ENCODE results near the gene CRTAC1. TPM values are rescaled to one million over a fixed set of nuclear protein-coding genes. Genes with fewer than 3 reads are reported as not detected.

The CRTAC1 gene
- total and polyA plus RNA-seq, 4 donors = 2.9 to 53.1 (median 13.5) TPM

GRCh38 chr10:97895915-97896314, 134.5 kb downstream of the CRTAC1 start:
- no peak for ATAC-seq (ENCODE audit: low FRiP score)
- Histone ChIP-seq H3K9me3 (ENCODE audit: control insufficient read depth, low read length) (no peaks in the 10 kb centered on the region), H3K4me3 (ENCODE audit: low read length in 2 of 2) (no peak overlapping the region), H3K27me3 (ENCODE audit: control insufficient read depth in 1 of 2, insufficient read depth in 2 of 2, low read length in 1 of 2) (no peaks in the 10 kb centered on the region), H3K27ac (ENCODE audit: low read depth in 1 of 2, low read length in 2 of 2) (no peak overlapping the region), H3K4me1 (ENCODE audit: control insufficient read depth in 1 of 2, insufficient read depth in 2 of 2, low read length in 2 of 2) (no peaks in the 10 kb centered on the region), H3K36me3 (ENCODE audit: control insufficient read depth in 1 of 2, insufficient read depth in 2 of 2, low read length in 1 of 2) (no peaks in the 10 kb centered on the region)
- DNase-seq = peak in 1 of 2 donors; percentile 50
- 65 to 69% methylated on average over 9 of the region's 9 CpGs for WGBS, 2 donors
- intact Hi-C loops (cut with DNase I) = no loop called here

- H3K9me3 ChIP-seq (ENCODE audit: control insufficient read depth, low read length) = no peaks in the 10 kb centered on the region
- H3K4me1 ChIP-seq (ENCODE audit: control insufficient read depth in 1 of 2, insufficient read depth in 2 of 2, low read length in 2 of 2) = no peaks in the 10 kb centered on the region
- 81 to 86% methylated on average over 13 of the region's 13 CpGs for WGBS, 2 donors
- intact Hi-C loops (cut with DNase I) = no loop called here
- no peaks in the 10 kb centered on the region for H3K27me3 ChIP-seq (ENCODE audit: control insufficient read depth in 1 of 2, insufficient read depth in 2 of 2, low read length in 1 of 2)
- peak; percentile 27 to 64 for DNase-seq
- H3K27ac ChIP-seq (ENCODE audit: low read depth in 1 of 2, low read length in 2 of 2) = no peak overlapping the region
- H3K4me3 ChIP-seq (ENCODE audit: low read length in 2 of 2) = no peak overlapping the region
- H3K36me3 ChIP-seq (ENCODE audit: control insufficient read depth in 1 of 2, insufficient read depth in 2 of 2, low read length in 1 of 2) = no peaks in the 10 kb centered on the region
- no peak for ATAC-seq (ENCODE audit: low FRiP score)
Observed at GRCh38 chr10:97895084-97895483, 135.3 kb downstream of the CRTAC1 start.

GRCh38 chr10:97894092-97894491, 136.3 kb downstream of the CRTAC1 start:
- intact Hi-C loops (cut with DNase I) = no loop called here
- H3K9me3 ChIP-seq (ENCODE audit: control insufficient read depth, low read length) = no peaks in the 10 kb centered on the region
- no peak overlapping the region for H3K27ac ChIP-seq (ENCODE audit: low read depth in 1 of 2, low read length in 2 of 2)
- DNase-seq (no peak), ATAC-seq (ENCODE audit: low FRiP score) (no peak)
- no peaks in the 10 kb centered on the region for H3K36me3 ChIP-seq (ENCODE audit: control insufficient read depth in 1 of 2, insufficient read depth in 2 of 2, low read length in 1 of 2)
- H3K27me3 ChIP-seq (ENCODE audit: control insufficient read depth in 1 of 2, insufficient read depth in 2 of 2, low read length in 1 of 2) = no peaks in the 10 kb centered on the region
- WGBS, 2 donors = 60% methylated on average over 3 of the region's 3 CpGs
- H3K4me1 ChIP-seq (ENCODE audit: control insufficient read depth in 1 of 2, insufficient read depth in 2 of 2, low read length in 2 of 2) = no peaks in the 10 kb centered on the region
- H3K4me3 ChIP-seq (ENCODE audit: low read length in 2 of 2) = no peak overlapping the region

- ATAC-seq (ENCODE audit: low FRiP score) = no peak
Observed at GRCh38 chr10:97892939-97893338, 137.5 kb downstream of the CRTAC1 start.

DNA sequence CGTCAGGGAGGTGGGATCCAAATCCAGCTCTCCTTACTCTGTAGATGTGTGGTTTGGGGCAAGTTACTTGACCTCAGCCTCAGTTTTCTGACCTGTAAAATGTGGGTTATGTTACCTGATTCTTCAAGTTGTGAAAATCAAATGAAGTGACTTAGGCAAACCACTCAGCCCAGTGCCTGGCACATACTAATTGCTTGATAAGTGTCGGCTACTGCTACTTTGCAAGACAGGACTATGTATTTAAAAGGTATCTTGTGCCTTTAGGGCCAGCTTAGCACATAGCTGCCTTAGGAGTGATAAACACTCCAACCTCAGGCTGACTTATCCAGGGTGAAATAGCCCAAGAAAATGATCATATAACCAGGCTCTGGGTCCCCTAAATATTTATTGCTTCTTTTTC, 137.9 kb downstream of the CRTAC1 start:
- Histone ChIP-seq H3K4me3 (ENCODE audit: low read length in 2 of 2) (no peak overlapping the region), H3K27me3 (ENCODE audit: control insufficient read depth in 1 of 2, insufficient read depth in 2 of 2, low read length in 1 of 2) (no peaks in the 10 kb centered on the region), H3K9me3 (ENCODE audit: control insufficient read depth, low read length) (no peaks in the 10 kb centered on the region), H3K4me1 (ENCODE audit: control insufficient read depth in 1 of 2, insufficient read depth in 2 of 2, low read length in 2 of 2) (no peaks in the 10 kb centered on the region), H3K27ac (ENCODE audit: low read depth in 1 of 2, low read length in 2 of 2) (no peak overlapping the region), H3K36me3 (ENCODE audit: control insufficient read depth in 1 of 2, insufficient read depth in 2 of 2, low read length in 1 of 2) (no peaks in the 10 kb centered on the region)
- WGBS, 2 donors = 82% methylated on average over 2 of the region's 2 CpGs
- intact Hi-C loops (cut with DNase I) = no loop called here
- no peak for DNase-seq
- ATAC-seq (ENCODE audit: low FRiP score) = no peak

More at GRCh38 chr10:97892939-97893338, 137.5 kb downstream of the CRTAC1 start:
- no peaks in the 10 kb centered on the region for H3K4me1 ChIP-seq (ENCODE audit: control insufficient read depth in 1 of 2, insufficient read depth in 2 of 2, low read length in 2 of 2)
- H3K4me3 ChIP-seq (ENCODE audit: low read length in 2 of 2) = no peak overlapping the region
- intact Hi-C loops (cut with DNase I) = no loop called here
- WGBS, 2 donors = 77 to 79% methylated on average over 2 of the region's 2 CpGs
- no peaks in the 10 kb centered on the region for H3K27me3 ChIP-seq (ENCODE audit: control insufficient read depth in 1 of 2, insufficient read depth in 2 of 2, low read length in 1 of 2)
- H3K27ac ChIP-seq (ENCODE audit: low read depth in 1 of 2, low read length in 2 of 2) = no peak overlapping the region
- DNase-seq = no peak
- H3K9me3 ChIP-seq (ENCODE audit: control insufficient read depth, low read length) = no peaks in the 10 kb centered on the region
- no peaks in the 10 kb centered on the region for H3K36me3 ChIP-seq (ENCODE audit: control insufficient read depth in 1 of 2, insufficient read depth in 2 of 2, low read length in 1 of 2)

DNA sequence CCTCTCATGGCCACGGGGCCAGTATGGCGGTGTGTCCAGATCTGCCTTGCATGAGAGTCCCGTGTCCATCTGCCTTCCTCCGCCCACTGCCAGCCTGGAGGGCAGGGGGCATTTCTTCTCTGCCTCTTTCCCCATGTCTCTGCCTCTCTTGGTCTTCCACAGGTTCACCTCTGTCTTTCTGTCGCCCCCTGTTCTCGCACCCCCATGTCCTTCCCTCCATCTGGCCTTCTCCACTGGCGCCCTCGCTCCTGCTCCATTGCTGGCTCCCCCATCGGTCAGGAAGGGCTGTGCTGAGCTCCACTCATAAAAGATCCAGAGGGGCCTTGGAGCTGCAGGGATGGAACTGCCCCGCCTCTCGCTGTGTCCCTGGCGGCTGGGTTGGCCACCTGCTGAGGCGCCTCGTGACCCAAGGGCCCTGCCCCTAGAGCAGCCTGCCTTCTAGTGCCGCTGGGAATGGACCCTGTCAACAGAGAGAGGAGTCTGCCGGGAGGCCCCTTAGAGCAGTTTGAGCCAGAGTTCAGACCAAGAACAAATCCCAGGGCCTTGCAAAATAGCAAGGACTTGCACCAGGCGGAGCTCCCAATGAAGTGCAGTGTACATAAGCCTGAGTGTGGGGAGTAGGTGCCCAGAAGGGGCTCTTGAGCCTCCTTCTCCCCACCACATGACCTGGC, 138.8 kb downstream of the CRTAC1 start:
- Histone ChIP-seq H3K4me3 (ENCODE audit: low read length in 2 of 2) (no peak overlapping the region), H3K36me3 (ENCODE audit: control insufficient read depth in 1 of 2, insufficient read depth in 2 of 2, low read length in 1 of 2) (no peaks in the 10 kb centered on the region), H3K27ac (ENCODE audit: low read depth in 1 of 2, low read length in 2 of 2) (no peak overlapping the region), H3K9me3 (ENCODE audit: control insufficient read depth, low read length) (no peaks in the 10 kb centered on the region), H3K27me3 (ENCODE audit: control insufficient read depth in 1 of 2, insufficient read depth in 2 of 2, low read length in 1 of 2) (no peaks in the 10 kb centered on the region), H3K4me1 (ENCODE audit: control insufficient read depth in 1 of 2, insufficient read depth in 2 of 2, low read length in 2 of 2) (no peaks in the 10 kb centered on the region)
- 72 to 78% methylated on average over 17 of the region's 17 CpGs for WGBS, 2 donors
- intact Hi-C loops (cut with DNase I) = no loop called here
- DNase-seq (peak in 1 of 2 donors; percentile 42), ATAC-seq (ENCODE audit: low FRiP score) (no peak)

DNA sequence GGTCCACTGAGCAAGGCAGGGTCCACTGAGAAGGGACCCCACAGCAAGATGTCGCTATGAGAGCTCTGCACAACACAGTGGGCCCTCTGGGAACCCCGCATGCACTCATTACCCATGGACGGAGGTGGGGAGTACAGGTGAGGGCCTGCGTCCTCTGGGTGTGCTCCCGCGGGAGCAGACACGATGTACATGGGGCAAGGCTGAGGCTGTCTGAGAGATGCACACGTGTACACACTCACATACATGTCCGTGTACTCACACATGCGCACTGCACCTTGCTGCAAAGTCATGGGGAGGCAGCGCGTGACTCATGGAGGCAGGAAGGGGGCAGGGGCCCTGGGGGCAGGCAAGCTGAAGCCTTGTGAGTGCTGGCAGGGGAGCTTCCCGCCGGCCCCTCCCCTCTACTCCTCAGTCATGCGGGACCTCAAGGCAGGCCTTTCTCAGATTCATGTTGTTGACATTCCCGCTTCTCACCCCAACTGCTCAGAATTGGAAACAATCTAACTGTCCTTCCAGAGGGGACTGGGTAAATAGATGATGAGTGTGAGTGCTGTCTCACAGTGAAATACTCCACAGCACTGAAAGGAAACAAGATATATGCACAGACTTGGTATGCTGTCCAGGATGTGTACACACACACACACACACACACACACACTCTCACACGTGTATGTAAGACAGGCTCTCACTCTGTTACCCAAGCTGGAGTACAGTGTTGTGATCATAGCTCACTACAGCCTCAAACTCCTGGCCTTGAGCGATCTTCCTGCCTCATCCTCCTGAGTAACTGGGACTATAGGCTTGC, 140.8 kb downstream of the CRTAC1 start:
- H3K27ac ChIP-seq (ENCODE audit: low read depth in 1 of 2, low read length in 2 of 2) = no peak overlapping the region
- intact Hi-C loops (cut with DNase I) = no loop called here
- WGBS, 2 donors = 40 to 48% methylated on average over 18 of the region's 18 CpGs
- H3K4me1 ChIP-seq (ENCODE audit: control insufficient read depth in 1 of 2, insufficient read depth in 2 of 2, low read length in 2 of 2) = no peaks in the 10 kb centered on the region
- H3K9me3 ChIP-seq (ENCODE audit: control insufficient read depth, low read length) = no peaks in the 10 kb centered on the region
- DNase-seq (peak in 1 of 2 donors; percentile 46), ATAC-seq (ENCODE audit: low FRiP score) (no peak)
- no peak overlapping the region for H3K4me3 ChIP-seq (ENCODE audit: low read length in 2 of 2)
- H3K36me3 ChIP-seq (ENCODE audit: control insufficient read depth in 1 of 2, insufficient read depth in 2 of 2, low read length in 1 of 2) = no peaks in the 10 kb centered on the region
- H3K27me3 ChIP-seq (ENCODE audit: control insufficient read depth in 1 of 2, insufficient read depth in 2 of 2, low read length in 1 of 2) = no peaks in the 10 kb centered on the region

DNA sequence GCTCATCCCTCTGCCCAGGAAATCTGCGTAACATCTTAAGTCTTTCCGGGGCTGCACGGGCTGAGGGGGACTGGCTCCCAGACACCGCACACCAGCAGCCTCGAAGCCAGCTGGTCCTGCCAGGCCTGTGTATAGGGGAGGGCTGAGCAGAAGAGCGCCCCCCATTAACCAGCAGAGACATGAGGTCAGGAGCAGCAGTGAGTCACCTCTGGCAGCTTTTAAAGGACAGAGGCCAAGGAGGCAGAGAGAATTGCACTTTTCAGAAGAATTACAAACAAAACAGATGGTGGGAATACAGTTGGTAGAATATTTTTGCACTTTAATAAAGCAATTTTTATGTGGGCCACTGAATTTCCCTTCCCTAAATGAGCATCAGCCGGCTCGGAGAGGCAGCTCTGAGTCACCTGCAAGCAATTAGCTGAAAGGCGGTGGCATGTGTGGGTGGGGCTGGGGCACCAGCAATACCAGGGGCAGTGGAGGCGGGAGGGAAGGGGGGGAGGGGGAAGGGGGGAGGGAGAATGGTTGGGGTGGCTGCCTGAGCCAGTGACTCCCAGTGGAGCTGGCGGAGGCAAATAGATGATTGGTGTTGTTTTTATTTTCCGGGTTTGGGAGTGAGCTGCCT, 141.7 kb downstream of the CRTAC1 start:
- intact Hi-C loops (cut with DNase I) = no loop called here
- WGBS, 2 donors = 35 to 38% methylated on average over 11 to 12 of the region's 12 CpGs
- no peaks in the 10 kb centered on the region for H3K36me3 ChIP-seq (ENCODE audit: control insufficient read depth in 1 of 2, insufficient read depth in 2 of 2, low read length in 1 of 2)
- H3K27me3 ChIP-seq (ENCODE audit: control insufficient read depth in 1 of 2, insufficient read depth in 2 of 2, low read length in 1 of 2) = no peaks in the 10 kb centered on the region
- H3K4me1 ChIP-seq (ENCODE audit: control insufficient read depth in 1 of 2, insufficient read depth in 2 of 2, low read length in 2 of 2) = no peaks in the 10 kb centered on the region
- peak in 1 of 2 donors; percentile 58 for DNase-seq
- H3K27ac ChIP-seq (ENCODE audit: low read depth in 1 of 2, low read length in 2 of 2) = no peak overlapping the region
- no peak for ATAC-seq (ENCODE audit: low FRiP score)
- no peaks in the 10 kb centered on the region for H3K9me3 ChIP-seq (ENCODE audit: control insufficient read depth, low read length)
- no peak overlapping the region for H3K4me3 ChIP-seq (ENCODE audit: low read length in 2 of 2)

Data from aorta (tissue), 5 donors.